Fibroblast of lung (primary cell): ENCODE measurements around the gene CAPN10. TPM values are rescaled to one million over a fixed set of nuclear protein-coding genes. Genes with fewer than 3 reads are reported as not detected.

Experiments
- DNase-seq, 2 donors: peaks; one replicate each; pipeline versions ENCODE4 v3.0.0 to v3.0.0-alpha.2; 2010; ENCODE audit warnings: low read depth in 2 of 2
- H2AFZ ChIP-seq: 2 replicates; pipeline ENCODE4 v1.5.1; 2012; ENCODE audit warnings: low read length, control low read depth, inconsistent platforms
- H3K27ac ChIP-seq: 2 replicates; pipeline ENCODE4 v1.5.1; 2011; ENCODE audit warnings: low read length, control low read depth; ENCODE audit not compliant: insufficient read depth
- H3K27me3 ChIP-seq: 2 replicates; pipeline ENCODE4 v1.5.1; 2011; ENCODE audit warnings: mild to moderate bottlenecking, low read length; ENCODE audit not compliant: control insufficient read depth, insufficient read depth
- H3K36me3 ChIP-seq: 2 replicates; pipeline ENCODE4 v1.5.1; 2011; ENCODE audit warnings: low read length; ENCODE audit not compliant: control insufficient read depth, insufficient read depth
- H3K4me1 ChIP-seq: 2 replicates; pipeline ENCODE4 v1.5.1; 2011; ENCODE audit warnings: low read length; ENCODE audit not compliant: control insufficient read depth, insufficient read depth; ENCODE audit errors: extremely low read depth
- H3K4me2 ChIP-seq: 2 replicates; pipeline ENCODE4 v1.5.1; 2011; ENCODE audit warnings: low read length, control low read depth; ENCODE audit not compliant: insufficient read depth; ENCODE audit errors: extremely low read depth
- H3K4me3 ChIP-seq, 4 experiments: fragments of 200-600 bp in 1 of 4; sonication (generic) in 1 of 4; replicated peaks in 1 of 4; 2 replicates each; pipeline ENCODE4 v1.5.1; 2011 to 2016; ENCODE audit warnings: low read length in 4 of 4, low read depth in 3 of 4, mild to moderate bottlenecking in 3 of 4, control low read depth in 2 of 4, inconsistent platforms in 1 of 4, mixed read lengths in 1 of 4; ENCODE audit not compliant: insufficient read depth in 1 of 4; ENCODE audit errors: control extremely low read depth in 1 of 4
- H3K79me2 ChIP-seq: 2 replicates; pipeline ENCODE4 v1.5.1; 2012; ENCODE audit warnings: mild to moderate bottlenecking, low read length, inconsistent platforms; ENCODE audit not compliant: control insufficient read depth, insufficient read depth
- H3K9ac ChIP-seq: 2 replicates; pipeline ENCODE4 v1.5.1; 2011; ENCODE audit warnings: mild to moderate bottlenecking, low read length, control low read depth; ENCODE audit not compliant: insufficient read depth
- H3K9me3 ChIP-seq: 2 replicates; pipeline ENCODE4 v1.5.1; 2012; ENCODE audit warnings: low read depth, low read length; ENCODE audit not compliant: control insufficient read depth, insufficient read depth
- H4K20me1 ChIP-seq: 2 replicates; pipeline ENCODE4 v1.5.1; 2011; ENCODE audit warnings: low read length; ENCODE audit not compliant: control insufficient read depth, insufficient read depth; ENCODE audit errors: extremely low read depth
- EZH2 ChIP-seq: IDR thresholded peaks from 2 replicates; pipeline ENCODE4 v1.5.1; 2012; ENCODE audit warnings: low read length, control low read depth, mild to moderate bottlenecking; ENCODE audit errors: missing control alignments
- polyA plus RNA-seq, 2 donors: library from polyadenylated mRNA; depleted of rRNA in 1 of 2; stranded (reverse) in 1 of 2; unstranded in 1 of 2; fragments of >200 nt; gene quantifications; 2 replicates each; pipeline ENCODE4 v1.2.1, GENCODE V29; 2011 to 2012; ENCODE audit warnings: missing spikeins in 1 of 2
- total RNA-seq: library from RNA; depleted of rRNA; stranded (reverse); fragments of >200 nt; gene quantifications from 2 replicates; pipeline ENCODE4 v1.2.1, GENCODE V29; 2014
- TF ChIP-seq, protein P1 (sequence below), 2 donors: IDR thresholded peaks in 1 of 2; conservative IDR thresholded peaks in 1 of 2; 1 replicate in 1 of 2; 2 replicates in 1 of 2; pipeline ENCODE4 v1.5.1; 2011 to 2012; ENCODE audit warnings: low read length in 2 of 2, control low read depth in 1 of 2, inconsistent platforms in 1 of 2, low read depth in 1 of 2, mild to moderate bottlenecking in 1 of 2

The CAPN10 gene
- total and polyA plus RNA-seq, 2 donors (not counting 1 experiment from before 2014, with no cell fraction given), result 3.6 to 23.0 TPM

DNA sequence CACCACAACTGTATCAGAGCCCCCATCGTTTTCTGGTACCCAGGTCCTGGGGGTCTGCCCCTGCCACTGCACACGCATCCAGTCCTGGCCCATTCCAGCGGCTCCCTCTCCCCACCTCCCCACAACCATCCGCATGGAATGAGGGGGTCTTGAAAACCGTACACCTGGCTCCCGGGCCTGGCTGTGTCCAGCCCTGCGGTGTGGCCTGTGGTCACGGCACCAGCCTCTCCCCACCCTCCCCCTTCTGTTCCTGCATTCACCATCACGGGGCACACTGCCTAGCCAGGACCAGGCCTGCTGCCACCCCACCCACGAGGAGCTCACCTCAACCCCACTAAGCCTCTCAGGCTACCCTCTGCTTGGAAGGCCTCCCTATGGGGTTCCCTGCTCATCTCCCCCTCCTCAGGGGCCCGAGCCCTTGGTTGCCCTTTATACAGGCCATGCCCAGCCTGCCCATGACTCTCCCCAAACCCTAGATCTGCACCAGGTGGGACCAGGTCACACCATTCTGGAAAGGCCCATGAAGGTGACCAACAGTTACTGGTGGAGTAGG is 50.1 kb downstream of the CAPN10 start:
- TF ChIP-seq EZH2, result no peak
- TF ChIP-seq, protein P1, sequence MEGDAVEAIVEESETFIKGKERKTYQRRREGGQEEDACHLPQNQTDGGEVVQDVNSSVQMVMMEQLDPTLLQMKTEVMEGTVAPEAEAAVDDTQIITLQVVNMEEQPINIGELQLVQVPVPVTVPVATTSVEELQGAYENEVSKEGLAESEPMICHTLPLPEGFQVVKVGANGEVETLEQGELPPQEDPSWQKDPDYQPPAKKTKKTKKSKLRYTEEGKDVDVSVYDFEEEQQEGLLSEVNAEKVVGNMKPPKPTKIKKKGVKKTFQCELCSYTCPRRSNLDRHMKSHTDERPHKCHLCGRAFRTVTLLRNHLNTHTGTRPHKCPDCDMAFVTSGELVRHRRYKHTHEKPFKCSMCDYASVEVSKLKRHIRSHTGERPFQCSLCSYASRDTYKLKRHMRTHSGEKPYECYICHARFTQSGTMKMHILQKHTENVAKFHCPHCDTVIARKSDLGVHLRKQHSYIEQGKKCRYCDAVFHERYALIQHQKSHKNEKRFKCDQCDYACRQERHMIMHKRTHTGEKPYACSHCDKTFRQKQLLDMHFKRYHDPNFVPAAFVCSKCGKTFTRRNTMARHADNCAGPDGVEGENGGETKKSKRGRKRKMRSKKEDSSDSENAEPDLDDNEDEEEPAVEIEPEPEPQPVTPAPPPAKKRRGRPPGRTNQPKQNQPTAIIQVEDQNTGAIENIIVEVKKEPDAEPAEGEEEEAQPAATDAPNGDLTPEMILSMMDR (conservative IDR thresholded peaks at IDR 0.05 in 1 of 2, IDR thresholded peaks at IDR 0.05 in 1 of 2; ENCODE audit: low read depth in 1 of 2, low read length in 2 of 2), result no peak
- DNase-seq, result no peak
- no peaks in the 10 kb centered on the region for H3K36me3 ChIP-seq

DNA sequence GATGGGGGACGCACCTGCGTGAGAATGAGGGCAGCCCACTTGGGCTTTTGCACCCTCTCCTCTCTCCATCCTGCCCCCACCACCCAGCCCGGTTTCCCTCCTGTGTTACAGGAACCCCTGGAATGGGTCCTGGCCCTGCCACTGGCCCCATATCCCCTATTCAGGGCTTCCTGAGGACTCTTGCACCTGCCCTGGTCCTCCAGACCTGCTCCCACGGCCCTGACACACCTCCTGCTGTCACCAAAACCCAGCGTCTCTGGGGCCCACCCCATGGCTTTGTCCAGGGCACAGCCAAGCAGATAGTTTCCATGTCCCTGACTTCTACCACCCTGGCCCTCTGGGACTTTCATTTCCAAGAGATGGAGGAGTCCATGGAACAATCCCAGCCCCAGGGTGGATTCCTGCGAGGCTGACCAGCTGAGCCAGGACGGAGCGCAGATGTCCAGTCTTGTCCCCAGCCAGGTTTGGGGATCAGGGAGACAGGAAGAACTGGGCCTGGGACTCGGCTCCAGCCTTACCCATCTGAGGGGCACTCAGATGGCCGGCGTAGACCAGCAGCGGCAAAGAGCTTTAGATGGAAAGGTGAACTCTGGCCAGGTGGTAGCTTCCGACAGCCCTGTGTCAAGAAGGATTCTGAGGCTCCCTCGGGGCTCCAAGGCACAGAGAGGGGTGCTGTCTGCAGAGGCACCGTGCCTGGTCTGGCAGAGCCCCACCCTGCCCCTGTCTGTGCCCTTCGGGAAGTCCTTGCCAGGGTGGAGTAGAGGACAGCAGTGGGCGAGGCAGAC is 50.8 kb downstream of the CAPN10 start:
- no peaks in the 10 kb centered on the region for H3K79me2 ChIP-seq
- H4K20me1 ChIP-seq, result no peaks in the 10 kb centered on the region
- H2AFZ ChIP-seq, result no peak overlapping the region
- no peak overlapping the region for H3K4me3 ChIP-seq
- no peaks in the 10 kb centered on the region for H3K4me1 ChIP-seq
- no peaks in the 10 kb centered on the region for H3K27me3 ChIP-seq
- H3K27ac ChIP-seq, result no peak overlapping the region
- H3K4me2 ChIP-seq, result no peak overlapping the region
- H3K36me3 ChIP-seq, result no peaks in the 10 kb centered on the region
- H3K9ac ChIP-seq, result no peak overlapping the region
- no peak for DNase-seq
- TF ChIP-seq EZH2, result no peak
- TF ChIP-seq, protein P1 (conservative IDR thresholded peaks at IDR 0.05 in 1 of 2, IDR thresholded peaks at IDR 0.05 in 1 of 2; ENCODE audit: low read depth in 1 of 2, low read length in 2 of 2), result no peak
- H3K9me3 ChIP-seq, result no peaks in the 10 kb centered on the region

More for the DNA sequence above, 50.1 kb downstream of the CAPN10 start:
- Histone ChIP-seq H3K27ac (no peak overlapping the region), H4K20me1 (no peaks in the 10 kb centered on the region), H3K9ac (no peak overlapping the region), H3K79me2 (no peaks in the 10 kb centered on the region), H3K27me3 (no peaks in the 10 kb centered on the region), H3K4me2 (no peak overlapping the region), H3K9me3 (no peaks in the 10 kb centered on the region), H3K4me3 (no peak overlapping the region), H3K4me1 (no peaks in the 10 kb centered on the region), H2AFZ (no peak overlapping the region)

DNA sequence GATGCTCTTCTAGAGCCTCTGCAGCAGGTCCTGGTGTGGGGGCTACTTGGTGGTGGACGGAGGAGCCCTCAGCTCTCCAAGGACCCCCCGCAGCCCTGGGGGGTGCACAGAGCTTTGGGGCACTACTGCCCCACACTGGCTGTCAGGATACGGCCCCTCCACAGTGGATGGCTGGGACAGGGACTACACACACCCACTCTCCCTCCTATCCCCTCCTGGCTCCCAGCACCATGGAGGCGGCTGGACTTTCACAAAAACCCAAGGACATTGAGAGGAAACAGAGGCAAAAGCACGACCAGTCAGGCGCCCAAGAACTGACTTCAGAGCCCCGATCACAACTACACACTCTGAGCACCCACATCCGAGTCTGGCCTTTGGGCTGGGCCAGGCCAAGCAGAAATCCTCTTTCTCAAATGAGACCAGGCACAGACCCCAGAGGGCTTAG is 51.4 kb downstream of the CAPN10 start:
- Histone ChIP-seq H3K4me1 (no peaks in the 10 kb centered on the region), H4K20me1 (no peaks in the 10 kb centered on the region), H3K4me3 (no peak overlapping the region), H3K4me2 (no peak overlapping the region), H3K79me2 (no peaks in the 10 kb centered on the region), H3K36me3 (no peaks in the 10 kb centered on the region), H3K9ac (no peak overlapping the region), H3K9me3 (no peaks in the 10 kb centered on the region), H3K27me3 (no peaks in the 10 kb centered on the region), H2AFZ (no peak overlapping the region), H3K27ac (no peak overlapping the region)
- DNase-seq, result no peak
- TF ChIP-seq EZH2, result no peak
- TF ChIP-seq, protein P1 (conservative IDR thresholded peaks at IDR 0.05 in 1 of 2, IDR thresholded peaks at IDR 0.05 in 1 of 2; ENCODE audit: low read depth in 1 of 2, low read length in 2 of 2), result no peak
